K562 (cell line): ENCODE measurements around the gene TEPSIN. TPM values are rescaled to one million over a fixed set of nuclear protein-coding genes. Genes with fewer than 3 reads are reported as not detected.

Source experiments
- E2F5 ChIP-seq: sonication (generic); formaldehyde crosslinking; IDR thresholded peaks from 2 replicates; pipeline ENCODE4 v1.8.0; 2022; ENCODE audit warnings: mild to moderate bottlenecking, missing genetic modification reagents
- MECOM ChIP-seq: fragments of 250-450 bp; sonication (Bioruptor Pico); IDR thresholded peaks from 2 replicates; pipeline ENCODE4 v1.8.0; 2022; ENCODE audit warnings: inconsistent platforms
- MLLT1 ChIP-seq, 2 experiments: fragments of 450-650 bp; IDR thresholded peaks; 2 replicates each; pipeline ENCODE4 v1.6.1; 2016
- PHF20 ChIP-seq: fragments of 450-650 bp; IDR thresholded peaks from 2 replicates; pipeline ENCODE4 v1.6.1; 2018; ENCODE audit not compliant: partially characterized antibody
- PHTF2 ChIP-seq: fragments of 250-450 bp; sonication (Bioruptor Pico); IDR thresholded peaks from 2 replicates; pipeline ENCODE4 v1.5.0; 2021; ENCODE audit warnings: mild to moderate bottlenecking
- PML ChIP-seq: IDR thresholded peaks from 2 replicates; pipeline ENCODE4 v1.6.1; 2012; ENCODE audit warnings: low read length, inconsistent platforms
- SFPQ ChIP-seq: fragments of 200-400 bp; formaldehyde crosslinking; IDR thresholded peaks from 2 replicates; pipeline ENCODE4 v1.6.1; 2017; ENCODE audit warnings: mild to moderate bottlenecking, low read depth, low read length, moderate library complexity
- SMAD3 ChIP-seq: fragments of 450-650 bp; formaldehyde crosslinking; conservative IDR thresholded peaks from 2 replicates; pipeline ENCODE4 v1.4.0; 2020; ENCODE audit warnings: mild to moderate bottlenecking
- SREBF2 ChIP-seq: sonication (generic); formaldehyde crosslinking; IDR thresholded peaks from 2 replicates; pipeline ENCODE4 v1.4.0; 2020; ENCODE audit warnings: mild to moderate bottlenecking, missing genetic modification reagents
- STAG1 ChIP-seq: sonication (generic); formaldehyde crosslinking; IDR thresholded peaks from 2 replicates; pipeline ENCODE4 v1.5.0; 2020; ENCODE audit warnings: missing genetic modification reagents, borderline replicate concordance
- U2AF2 ChIP-seq: fragments of 200-400 bp; formaldehyde crosslinking; optimal IDR thresholded peaks from 2 replicates; pipeline ENCODE3; 2017; ENCODE audit warnings: low read depth, mild to moderate bottlenecking, low read length
- ZBTB12 ChIP-seq: fragments of 250-450 bp; sonication (Bioruptor Pico); IDR thresholded peaks from 2 replicates; pipeline ENCODE4 v1.4.0; 2020
- ZC3H4 ChIP-seq: sonication (generic); formaldehyde crosslinking; IDR thresholded peaks from 2 replicates; pipeline ENCODE4 v1.9.0; 2021; ENCODE audit warnings: missing genetic modification reagents, borderline replicate concordance
- ZNF121 ChIP-seq: sonication (generic); formaldehyde crosslinking; conservative IDR thresholded peaks from 2 replicates; pipeline ENCODE4 v1.8.0; 2022; ENCODE audit warnings: missing genetic modification reagents
- ZNF133 ChIP-seq: fragments of 250-450 bp; sonication (Bioruptor Pico); IDR thresholded peaks from 2 replicates; pipeline ENCODE4 v1.4.0; 2020; ENCODE audit warnings: mild to moderate bottlenecking
- ZNF707 ChIP-seq: fragments of 250-450 bp; sonication (Bioruptor Pico); conservative IDR thresholded peaks from 2 replicates; pipeline ENCODE4 v1.8.0; 2022; ENCODE audit warnings: inconsistent platforms, mild to moderate bottlenecking, moderate library complexity
- ZNF785 ChIP-seq: fragments of 250-450 bp; sonication (Bioruptor Pico); IDR thresholded peaks from 2 replicates; pipeline ENCODE4 v1.4.0; 2020; ENCODE audit warnings: mild to moderate bottlenecking
- polyA plus RNA-seq, 8 experiments: library from polyadenylated mRNA; depleted of rRNA in 4 of 8; stranded (reverse) in 5 of 8; unstranded in 3 of 8; fragments of >200 nt; fragmentation: Nextera tagmentation in 2 of 8; fragmentation: Illumina TruSeq in 1 of 8; extraction: Ambion mirVana in 2 of 8; extraction: Trizol in 1 of 8; gene quantifications; 2 replicates each; pipeline versions ENCODE4 v1.2.1 to v1.2.3, GENCODE V29; 2011 to 2014; ENCODE audit warnings: inconsistent platforms in 1 of 8, missing spikeins in 1 of 8
- total RNA-seq, 7 experiments: library from RNA; depleted of rRNA in 6 of 7; stranded (reverse); fragments of >200 nt in 6 of 7; fragmentation: Illumina TruSeq in 2 of 7; extraction: Trizol in 2 of 7; gene quantifications; 2 replicates each; pipeline versions ENCODE4 v1.2.1 to v1.2.3, GENCODE V29; 2011 to 2021; ENCODE audit warnings: low replicate concordance in 1 of 7
- TF ChIP-seq, protein P1 (sequence below): fragments of 450-650 bp; IDR thresholded peaks from one replicate; pipeline ENCODE4 v1.6.1; 2018; ENCODE audit warnings: mild to moderate bottlenecking, moderate library complexity; ENCODE audit not compliant: partially characterized antibody
- TF ChIP-seq, protein P2 (sequence below): fragments of 450-650 bp; formaldehyde crosslinking; IDR thresholded peaks from 2 replicates; pipeline ENCODE4 v1.4.0; 2022; ENCODE audit warnings: missing genetic modification characterization

The TEPSIN gene
- total and polyA plus RNA-seq, 9 of the 15 experiments (the other 6 are each of a cell fraction or from before 2014, with no cell fraction given): 0.80 to 29.8 (median 5.3) TPM

DNA sequence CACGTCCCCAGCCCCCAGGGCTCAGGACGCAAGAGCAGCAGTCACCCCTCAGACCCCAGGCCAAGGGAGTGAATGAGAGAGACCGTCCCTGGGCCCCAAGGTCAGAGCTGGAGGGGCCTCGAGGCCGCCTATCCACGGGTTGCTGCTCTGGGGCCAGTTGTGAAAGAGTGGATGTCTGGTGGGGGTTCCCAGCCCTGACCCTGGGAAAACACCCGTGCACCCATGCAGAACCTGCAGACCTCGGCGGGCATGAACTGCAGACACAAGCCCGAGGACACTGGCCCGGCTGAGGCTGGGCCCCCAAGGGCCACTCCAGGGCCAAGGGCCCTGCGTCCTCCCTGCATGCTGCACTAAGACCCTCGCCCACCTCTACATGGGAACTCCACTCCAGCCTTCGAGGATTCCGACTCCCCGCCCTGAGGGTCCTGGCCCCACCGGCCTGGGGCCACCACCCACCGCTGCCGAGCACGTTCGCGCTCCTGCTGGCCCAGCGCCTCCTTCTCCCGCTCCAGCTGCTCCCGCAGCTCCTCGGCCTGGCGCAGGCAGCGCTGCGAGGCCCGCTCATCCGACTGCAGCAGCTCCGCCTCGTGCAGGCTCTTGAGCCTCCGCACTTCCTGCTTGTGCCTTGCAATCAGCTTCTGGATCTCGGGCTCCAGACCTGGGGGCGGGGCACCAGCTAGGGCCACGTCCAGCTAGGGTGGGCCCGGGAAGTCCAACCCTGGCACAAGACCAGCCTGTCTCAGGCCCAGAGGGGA is 45.2 kb downstream of the TEPSIN start (continued):
- no peak for TF ChIP-seq E2F5
- peak; percentile 54 for TF ChIP-seq PHF20
- no peak for TF ChIP-seq ZNF707
- no peak for TF ChIP-seq MECOM (CRISPR knock-in tag)
- TF ChIP-seq SREBF2 (CRISPR knock-in tag): no peak
- no peak for TF ChIP-seq ZNF121
- peak in 1 of 2 experiments; percentile 61; a peak in 1 of 4 replicates for TF ChIP-seq MLLT1 (IDR thresholded peaks at IDR 0.05)
- no peak for TF ChIP-seq ZBTB12 (CRISPR knock-in tag)
- TF ChIP-seq PML: no peak
- TF ChIP-seq STAG1 (CRISPR knock-in tag): no peak
- no peak for TF ChIP-seq PHTF2 (CRISPR knock-in tag)
- TF ChIP-seq SMAD3 (CRISPR knock-in tag): no peak
- no peak for TF ChIP-seq SFPQ
- TF ChIP-seq U2AF2: no peak
- TF ChIP-seq ZC3H4: no peak
- TF ChIP-seq, protein P1, sequence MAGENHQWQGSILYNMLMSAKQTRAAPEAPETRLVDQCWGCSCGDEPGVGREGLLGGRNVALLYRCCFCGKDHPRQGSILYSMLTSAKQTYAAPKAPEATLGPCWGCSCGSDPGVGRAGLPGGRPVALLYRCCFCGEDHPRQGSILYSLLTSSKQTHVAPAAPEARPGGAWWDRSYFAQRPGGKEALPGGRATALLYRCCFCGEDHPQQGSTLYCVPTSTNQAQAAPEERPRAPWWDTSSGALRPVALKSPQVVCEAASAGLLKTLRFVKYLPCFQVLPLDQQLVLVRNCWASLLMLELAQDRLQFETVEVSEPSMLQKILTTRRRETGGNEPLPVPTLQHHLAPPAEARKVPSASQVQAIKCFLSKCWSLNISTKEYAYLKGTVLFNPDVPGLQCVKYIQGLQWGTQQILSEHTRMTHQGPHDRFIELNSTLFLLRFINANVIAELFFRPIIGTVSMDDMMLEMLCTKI: no peak
- TF ChIP-seq ZNF133 (CRISPR knock-in tag): no peak
- TF ChIP-seq, protein P2, sequence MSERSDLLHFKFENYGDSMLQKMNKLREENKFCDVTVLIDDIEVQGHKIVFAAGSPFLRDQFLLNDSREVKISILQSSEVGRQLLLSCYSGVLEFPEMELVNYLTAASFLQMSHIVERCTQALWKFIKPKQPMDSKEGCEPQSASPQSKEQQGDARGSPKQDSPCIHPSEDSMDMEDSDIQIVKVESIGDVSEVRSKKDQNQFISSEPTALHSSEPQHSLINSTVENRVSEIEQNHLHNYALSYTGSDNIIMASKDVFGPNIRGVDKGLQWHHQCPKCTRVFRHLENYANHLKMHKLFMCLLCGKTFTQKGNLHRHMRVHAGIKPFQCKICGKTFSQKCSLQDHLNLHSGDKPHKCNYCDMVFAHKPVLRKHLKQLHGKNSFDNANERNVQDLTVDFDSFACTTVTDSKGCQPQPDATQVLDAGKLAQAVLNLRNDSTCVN (CRISPR knock-in tag): no peak
- no peak for TF ChIP-seq ZNF785 (CRISPR knock-in tag)
